GM19324 (cell line): Measurements from ENCODE around the gene TEX35.
A peak's percentile ranks its signal among the peaks of the same experiment; 100 is the strongest.
"Not testable (repeated sequence)": the region's sequence is repeated elsewhere in the genome, so short reads cannot be mapped to it uniquely, and the experiment has no call there.

Experiments used
- ATAC-seq: cut with Tn5 transposase; IDR thresholded peaks from one replicate; pipeline ENCODE4 v1.9.1; 2021; ENCODE audit warnings: mild to moderate bottlenecking, moderate library complexity; ENCODE audit not compliant: unreplicated experiment, low FRiP score

Gene TEX35

DNA sequence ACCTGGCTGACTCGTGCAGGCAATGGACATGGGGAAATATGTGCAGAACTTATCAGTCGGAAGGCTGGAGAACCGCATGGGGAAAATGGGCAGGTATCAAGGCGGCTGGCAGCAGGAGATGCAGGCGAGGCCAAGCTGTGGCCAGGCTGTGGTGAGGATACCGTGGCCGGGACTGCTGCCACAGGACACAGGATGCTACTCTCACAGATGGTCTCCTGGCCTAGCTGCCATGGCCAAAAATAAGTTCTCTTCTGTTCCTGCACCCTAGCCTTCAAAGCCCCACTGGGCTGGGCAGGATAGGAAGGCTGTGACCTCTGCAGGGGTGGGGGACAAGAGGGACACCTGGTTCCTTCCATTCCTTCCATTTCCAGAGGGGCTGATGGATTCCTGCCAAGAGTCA, 26.4 kb downstream of the TEX35 start:
- ATAC-seq = no peak

- ATAC-seq = no peak
Measured at GRCh38 chr1:178540204-178540603, 27.3 kb downstream of the TEX35 start.

DNA sequence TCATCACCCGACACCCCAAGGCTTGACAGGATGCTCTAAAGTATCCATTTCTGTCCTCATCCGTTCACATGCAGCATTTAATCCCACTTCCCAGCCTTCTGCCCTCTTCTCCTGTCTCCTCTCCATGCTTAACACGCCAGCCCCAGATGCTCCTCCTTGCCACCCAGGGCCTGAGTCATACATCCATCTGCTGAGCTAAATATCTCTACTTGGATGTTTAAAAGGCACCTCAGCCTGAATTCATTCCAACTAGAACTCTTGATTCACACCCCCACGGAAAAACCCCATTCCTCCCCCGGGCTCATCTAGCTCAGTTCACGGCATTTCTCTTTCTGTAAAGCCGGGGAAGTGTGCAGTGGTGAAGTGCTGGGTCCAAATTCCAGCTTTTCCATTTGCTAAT, 27.7 kb downstream of the TEX35 start:
- ATAC-seq = no peak

DNA sequence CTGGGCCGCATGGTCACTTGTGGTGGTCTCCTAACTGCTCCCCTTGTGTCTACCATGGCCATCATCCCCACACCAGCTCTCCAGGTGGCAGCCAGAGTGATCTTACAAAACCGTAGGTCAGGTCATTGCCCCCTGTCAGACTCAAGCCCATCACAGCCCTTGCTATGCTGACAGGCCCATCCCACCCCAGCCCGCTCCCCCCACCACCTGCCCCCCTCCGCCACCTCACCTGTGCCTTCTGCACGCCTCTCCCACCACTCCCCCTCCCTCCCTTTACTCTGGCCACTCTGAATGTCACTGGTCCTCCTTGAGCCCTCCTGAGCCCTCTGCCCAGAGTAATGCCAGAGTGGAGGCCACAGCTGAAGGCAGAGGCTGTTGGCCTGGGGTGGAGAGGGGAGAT, 28.5 kb downstream of the TEX35 start:
- ATAC-seq = no peak

DNA sequence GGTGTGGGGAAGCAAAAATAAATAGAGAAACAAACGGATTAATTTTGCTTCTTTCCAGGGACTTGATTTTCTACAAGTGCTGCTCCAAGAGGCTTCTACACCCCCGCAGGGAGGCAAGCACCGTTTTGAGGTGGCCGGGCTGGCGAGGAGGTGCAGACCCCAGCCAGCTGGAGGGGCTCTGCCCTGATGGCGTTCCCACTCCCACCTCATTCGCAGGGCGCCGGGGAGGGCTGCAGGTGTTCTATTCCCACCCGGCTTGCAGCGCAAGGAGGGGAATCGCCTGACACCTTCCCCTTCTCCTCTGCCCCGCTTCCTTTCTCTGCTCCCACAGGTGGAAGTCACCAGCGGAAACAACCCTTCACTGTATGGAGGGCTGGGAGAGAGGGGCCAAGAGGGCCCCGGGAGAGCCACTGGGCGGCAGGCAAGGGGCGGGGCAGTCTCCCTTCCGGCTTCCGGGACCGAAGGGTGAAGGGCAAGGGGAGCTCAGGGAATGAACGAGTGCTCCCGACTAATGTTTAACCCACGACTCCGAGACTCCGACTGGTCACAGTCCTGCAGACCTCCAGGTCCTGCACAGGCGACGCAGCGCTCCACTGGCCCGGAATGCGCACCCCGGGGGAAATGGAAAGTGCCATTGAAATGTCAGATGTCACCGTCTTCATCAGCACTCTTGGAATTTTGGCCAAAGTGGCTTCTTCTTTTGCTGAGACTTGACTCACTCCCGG, 29.1 kb downstream of the TEX35 start:
- peak; percentile 30 for ATAC-seq

GRCh38 chr1:178542554-178543289, 29.8 kb downstream of the TEX35 start:
- ATAC-seq = peak; percentile 87

DNA sequence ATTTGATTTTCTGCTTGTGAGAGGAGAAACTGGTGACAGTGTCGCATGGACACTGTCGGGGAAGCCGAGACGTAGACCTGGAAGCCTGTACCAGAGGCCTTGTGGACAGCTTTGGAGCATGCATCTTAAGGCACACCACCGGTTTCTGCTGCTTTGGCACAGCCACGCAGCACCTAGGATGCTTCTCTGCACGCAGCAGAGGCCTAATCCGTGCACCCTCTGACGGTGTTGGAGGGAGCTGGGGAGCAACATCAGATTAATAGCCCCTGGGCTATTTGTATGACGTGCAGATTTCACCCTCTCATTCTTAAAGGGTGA, 30.3 kb downstream of the TEX35 start:
- ATAC-seq = peak; percentile 23

GRCh38 chr1:178544531-178544930, 31.6 kb downstream of the TEX35 start:
- no peak for ATAC-seq

DNA sequence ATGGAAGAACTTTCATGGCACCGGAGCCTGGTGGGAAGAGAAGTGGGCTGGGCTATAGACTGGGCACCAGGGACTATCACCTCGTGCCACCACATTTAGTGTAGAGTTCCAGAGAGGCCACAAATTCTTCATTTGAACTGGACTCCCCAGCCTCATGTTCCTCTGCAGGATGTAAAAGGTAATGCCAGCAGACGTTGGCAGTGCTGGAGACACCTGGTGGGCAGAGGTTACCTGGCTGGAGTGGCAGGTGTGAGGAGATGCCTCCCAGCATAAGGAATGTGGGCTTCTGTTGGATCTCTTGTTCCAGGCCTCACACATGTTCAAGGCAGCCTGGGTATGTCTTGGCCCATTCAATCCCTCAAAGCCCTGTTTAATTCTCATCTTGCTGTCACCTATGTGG, 35.2 kb downstream of the TEX35 start:
- ATAC-seq = no peak

DNA sequence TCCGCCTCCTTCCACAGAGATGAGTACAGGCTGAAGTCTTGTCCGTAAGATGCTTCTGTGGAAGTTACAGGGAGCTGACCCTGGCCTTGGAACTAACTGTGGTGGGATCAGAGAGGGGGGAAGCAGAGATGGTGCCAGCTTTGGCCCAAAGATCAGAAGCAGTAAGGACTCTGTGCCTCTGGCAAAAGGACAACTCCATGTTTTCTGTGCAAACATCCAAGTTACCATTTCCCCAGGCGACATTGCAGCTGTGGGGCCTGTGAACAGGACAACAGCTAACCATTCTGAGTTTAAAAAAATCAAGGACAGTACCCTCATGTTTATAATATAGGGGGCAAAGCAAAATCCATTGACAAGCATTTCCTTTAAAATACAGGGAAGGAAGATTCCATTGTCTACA, 38.4 kb downstream of the TEX35 start:
- ATAC-seq = no peak

DNA sequence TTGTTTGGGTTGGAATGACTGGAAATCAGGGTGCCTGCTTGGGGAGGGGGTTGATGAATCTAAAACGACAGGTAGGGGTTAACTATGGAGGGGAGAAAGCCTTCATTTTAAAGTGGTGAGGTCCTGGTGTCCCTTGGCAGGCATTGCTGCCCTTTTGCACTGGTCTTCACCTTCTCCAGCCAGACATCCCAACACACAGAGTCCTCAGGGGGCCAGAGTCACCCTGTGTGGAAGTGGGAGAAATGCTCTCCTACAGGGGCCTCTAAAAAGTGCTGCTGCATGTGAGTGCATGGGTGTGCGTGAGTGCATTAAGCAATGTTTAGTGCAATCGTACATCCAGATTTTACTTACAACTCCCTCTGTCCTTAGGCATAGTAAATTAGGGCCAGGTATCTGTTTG, 39.0 kb downstream of the TEX35 start:
- no peak for ATAC-seq

DNA sequence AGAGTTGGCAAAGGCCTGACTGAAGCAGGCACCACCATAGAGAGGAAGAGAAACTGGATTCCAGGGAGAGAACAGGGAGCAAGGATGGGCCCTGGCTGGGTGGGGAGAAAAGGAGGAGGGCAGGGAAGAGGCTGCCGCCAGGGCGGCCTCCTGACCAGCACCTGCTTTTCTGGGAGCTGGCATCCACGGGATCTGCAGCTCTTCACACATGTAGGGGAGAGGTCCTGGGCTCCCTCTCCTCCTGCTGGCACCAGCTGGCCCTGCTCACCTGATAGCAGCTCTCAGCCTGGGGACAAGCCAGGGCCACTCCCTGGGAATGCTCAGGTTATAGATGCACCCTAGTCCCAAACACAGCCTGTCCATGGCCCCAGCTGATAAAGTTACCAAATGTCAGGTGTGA, 39.9 kb downstream of the TEX35 start:
- ATAC-seq = no peak

DNA sequence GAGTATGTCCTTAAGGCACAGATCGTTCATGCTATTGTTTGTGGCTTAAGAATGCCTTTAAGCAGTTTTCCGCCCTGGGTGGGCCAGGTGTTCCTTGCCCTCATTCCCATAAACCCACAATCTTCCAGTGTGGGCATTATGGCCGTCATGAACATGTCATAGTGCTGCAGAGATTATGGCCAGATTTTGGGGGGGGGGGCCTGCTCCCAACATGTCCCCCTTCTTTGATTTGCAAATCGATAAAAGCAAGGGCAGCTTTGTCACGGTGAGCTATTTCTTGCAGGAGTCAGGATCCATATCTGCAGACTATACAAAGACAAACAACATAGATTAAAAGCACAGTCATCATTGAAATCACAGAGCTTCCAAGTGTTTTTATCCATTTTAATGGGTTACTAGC, 41.4 kb downstream of the TEX35 start:
- not testable (repeated sequence) for ATAC-seq

- not testable (repeated sequence) for ATAC-seq
Measured at GRCh38 chr1:178555613-178556012, 42.7 kb downstream of the TEX35 start.

DNA sequence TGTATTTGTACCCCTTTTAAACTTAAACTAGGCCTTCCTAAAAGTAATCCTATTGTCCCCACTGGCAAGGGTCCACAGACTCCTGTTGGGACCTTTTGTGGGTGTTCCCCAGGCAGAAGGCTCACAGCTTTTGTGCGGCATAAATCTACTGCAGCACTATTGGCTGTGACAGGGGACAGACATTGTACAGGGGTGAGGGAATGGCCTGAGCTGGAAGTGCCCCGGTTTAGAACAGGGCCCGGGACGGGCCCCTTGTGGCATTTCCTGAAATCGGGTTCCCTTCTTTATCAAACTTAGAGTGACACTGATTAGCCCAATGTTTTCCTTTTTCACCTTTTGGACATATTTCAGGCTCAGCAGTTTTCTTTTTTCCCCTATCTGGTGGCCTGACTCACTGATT, 45.9 kb downstream of the TEX35 start:
- ATAC-seq = not testable (repeated sequence)

GRCh38 chr1:178560871-178561376, 48.0 kb downstream of the TEX35 start:
- no peak for ATAC-seq

DNA sequence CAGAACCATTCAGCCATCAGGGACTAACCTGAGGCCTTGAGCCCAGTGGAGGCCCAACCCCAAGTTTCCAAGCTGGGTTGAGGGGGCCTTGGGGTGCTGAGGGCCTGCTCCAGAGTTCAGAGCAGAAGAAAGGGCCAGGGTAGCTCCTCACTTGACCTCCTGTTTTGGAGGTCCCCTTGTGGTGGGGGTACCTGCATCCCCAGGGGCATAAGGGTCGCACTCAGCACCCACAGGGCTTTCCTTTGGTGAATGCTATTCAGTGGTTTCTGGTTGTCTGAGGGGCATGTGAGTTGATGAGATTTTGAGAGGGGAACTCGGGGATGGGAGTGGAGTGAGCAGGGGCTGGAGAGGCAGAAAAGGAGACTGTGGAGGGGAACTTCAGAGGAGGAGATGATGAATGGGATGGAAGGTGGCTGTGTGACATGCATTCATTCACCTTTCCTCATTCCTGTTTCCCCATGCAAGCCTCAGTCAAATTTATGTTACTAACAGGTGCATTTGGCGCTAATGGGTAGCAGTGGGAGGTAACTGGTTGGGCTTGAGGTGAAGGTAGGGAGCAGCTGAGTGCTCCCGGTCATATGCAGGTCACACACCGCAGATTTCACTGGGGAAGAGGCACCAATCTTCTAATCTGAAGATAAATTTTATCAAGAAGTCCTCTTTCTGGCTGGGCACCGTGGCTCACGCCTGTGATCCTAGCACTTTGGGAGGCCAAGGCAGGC, 50.4 kb downstream of the TEX35 start:
- no peak for ATAC-seq

- ATAC-seq = no peak
Measured at GRCh38 chr1:178564086-178564782, 51.3 kb downstream of the TEX35 start.

DNA sequence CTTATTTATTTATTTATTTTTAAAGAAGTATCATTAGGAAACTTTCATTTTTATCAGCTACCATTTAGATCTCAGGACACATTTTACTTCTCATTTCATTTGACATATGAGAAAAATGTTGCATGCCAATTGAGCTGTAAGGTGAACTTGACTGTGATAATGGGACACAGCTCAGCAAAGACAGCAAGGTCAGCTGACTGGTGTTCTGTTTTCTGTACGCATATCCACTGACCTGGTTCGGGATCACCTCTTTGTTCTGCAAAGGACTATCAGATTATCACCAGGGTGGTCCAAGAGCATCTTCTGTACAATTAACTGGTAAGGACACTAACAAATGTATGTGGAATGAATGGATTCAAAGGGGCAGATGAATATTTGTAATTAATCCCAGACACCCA, 51.9 kb downstream of the TEX35 start:
- ATAC-seq = no peak

- no peak for ATAC-seq
Measured at GRCh38 chr1:178565586-178565985, 52.7 kb downstream of the TEX35 start.

DNA sequence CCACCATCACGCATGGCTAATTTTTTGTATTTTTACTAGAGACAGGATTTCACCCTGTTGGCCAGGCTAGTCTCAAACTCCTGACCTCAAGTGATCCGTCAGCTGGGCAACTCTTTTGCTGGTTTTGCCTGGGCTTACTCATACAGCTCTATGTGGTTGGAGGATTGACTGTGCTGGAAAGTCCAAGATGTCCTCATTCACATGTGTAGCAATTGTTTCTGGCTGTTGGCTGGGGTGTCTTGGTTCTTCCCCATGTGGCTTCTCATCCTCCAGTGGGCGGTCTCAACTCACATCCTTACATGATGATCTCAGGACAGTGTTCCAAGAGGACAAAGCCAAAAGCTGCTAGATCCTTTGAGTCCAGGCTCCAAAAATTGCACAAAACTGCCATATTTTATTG, 53.3 kb downstream of the TEX35 start:
- ATAC-seq = no peak
